GM11168 (cell line): ENCODE data around the gene VAV1.

Experiments used
- in situ Hi-C: fragments of 300-500 bp; cut with MboI; formaldehyde crosslinking; loops from one replicate; pipeline ENCODE4 v1.12.0; 2022; ENCODE audit warnings: low sequenced_read_pairs; ENCODE audit not compliant: unreplicated experiment

Gene VAV1

DNA sequence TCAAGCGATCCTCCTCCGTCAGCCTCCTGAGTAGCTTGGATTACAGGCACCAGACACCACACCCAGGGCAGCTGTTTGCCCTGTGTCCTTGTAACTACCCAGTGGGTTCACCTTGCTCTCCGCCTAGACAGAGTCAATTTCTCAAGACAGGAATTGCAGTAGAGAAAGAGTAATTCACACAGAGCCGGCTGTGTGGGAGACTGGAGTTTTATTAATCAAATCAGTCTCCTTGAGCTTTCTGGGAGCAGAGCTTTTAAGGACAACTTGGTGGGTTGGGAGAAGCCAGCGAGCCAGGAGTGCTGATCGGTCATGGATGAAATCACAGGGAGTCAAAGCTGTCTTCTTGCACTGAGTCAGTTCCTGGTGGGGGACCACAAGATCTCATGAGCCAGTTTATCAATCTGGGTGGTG, 94.2 kb downstream of the VAV1 start:
- in situ Hi-C loops = loop anchor here (25.0 kb wide), 2 partner anchors 229 to 354 kb away; partner anchors contain the start of gene TUBB4A

DNA sequence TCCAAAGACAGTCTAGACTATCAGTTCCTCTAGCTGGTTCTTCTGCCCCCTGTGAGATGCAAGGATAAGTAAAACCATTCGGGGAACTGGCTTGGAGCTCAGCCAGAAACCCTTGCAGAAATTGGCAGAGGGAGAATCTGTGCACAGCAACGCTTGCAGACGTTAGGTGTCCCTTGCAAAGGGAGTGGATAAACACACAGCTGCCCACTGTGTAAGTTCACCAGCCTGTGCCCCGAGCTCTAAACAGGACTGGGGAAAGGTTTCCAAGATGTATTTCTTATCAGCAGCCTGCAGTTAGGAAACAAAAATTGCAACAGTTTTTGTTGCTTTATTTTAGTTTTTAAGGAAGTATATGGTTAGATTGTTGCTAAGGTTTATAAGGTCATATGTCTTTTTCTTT, 95.8 kb downstream of the VAV1 start:
- in situ Hi-C loops = loop anchor here (25.0 kb wide), 2 partner anchors 231 to 356 kb away; partner anchors contain the start of gene TUBB4A

DNA sequence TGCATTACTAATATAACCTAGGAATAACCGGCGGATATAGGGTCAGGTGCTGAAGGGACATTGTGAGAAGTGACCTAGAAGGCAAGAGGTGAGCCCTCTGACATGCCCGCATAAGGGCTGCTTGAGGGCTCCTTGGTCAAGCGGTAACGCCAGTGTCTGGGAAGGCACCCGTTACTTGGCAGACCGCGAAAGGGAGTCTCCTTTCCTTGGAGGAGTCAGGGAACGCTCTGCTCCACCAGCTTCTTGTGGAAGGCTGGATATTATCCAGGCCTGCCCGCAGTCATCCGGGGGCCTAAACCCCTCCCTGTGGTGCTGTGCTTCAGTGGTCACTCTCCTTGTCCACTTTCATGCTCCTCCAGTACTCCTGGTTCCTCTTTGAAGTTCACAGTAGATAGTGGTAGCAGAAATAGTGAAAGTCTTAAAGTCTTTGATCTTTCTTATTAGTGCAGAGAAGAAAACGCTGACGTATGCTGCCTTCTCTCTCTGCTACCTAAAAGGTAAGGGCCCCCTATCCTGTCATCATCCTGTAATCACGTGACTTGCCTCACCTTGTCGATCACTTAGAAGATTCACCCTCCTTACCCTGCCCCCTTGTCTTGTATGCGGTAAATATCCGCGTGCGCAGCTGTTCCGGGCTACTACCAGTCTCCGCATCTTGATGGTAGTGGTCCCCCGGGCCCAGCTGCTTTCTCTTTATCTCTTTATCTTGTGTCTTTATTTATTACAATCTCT, 96.8 kb downstream of the VAV1 start:
- in situ Hi-C loops = loop anchor here (25.0 kb wide), 2 partner anchors 232 to 357 kb away; partner anchors contain the start of gene TUBB4A

DNA sequence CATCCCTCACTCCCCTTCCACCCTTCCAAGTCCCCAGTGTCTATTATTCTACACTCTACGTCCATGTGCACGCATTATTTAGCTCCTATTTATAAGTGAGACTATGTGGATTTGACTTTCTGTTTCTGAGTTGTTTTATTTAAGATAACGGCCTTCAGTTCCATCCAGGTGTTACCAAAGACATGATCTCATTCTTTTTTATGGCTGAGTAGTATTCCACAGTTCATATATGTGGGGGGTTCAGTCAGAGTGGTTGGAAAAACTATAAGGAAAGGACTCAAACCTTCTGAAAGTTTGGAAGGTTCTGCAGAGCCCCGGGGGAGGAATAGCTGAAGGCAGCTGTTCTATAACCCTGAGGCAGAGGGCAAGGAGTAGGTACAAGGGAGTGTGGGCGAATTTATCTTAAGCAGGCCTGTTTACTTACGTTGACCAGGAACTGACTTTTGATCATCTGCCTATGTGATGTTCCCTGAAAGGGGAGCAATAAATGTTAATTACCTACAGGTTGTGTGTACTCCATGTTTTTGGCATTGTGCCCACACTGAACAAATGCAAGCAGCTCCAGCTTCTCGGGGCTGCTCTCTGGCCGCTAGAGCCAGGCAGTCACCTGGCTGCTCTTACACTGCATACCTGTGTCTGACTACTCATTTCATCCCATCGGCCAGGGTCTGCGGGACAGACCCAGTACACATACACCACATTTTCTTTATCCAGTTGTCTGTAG, 101.4 kb downstream of the VAV1 start:
- in situ Hi-C loops = loop anchor here (25.0 kb wide), 2 partner anchors 237 to 362 kb away; partner anchors contain the start of gene TUBB4A

DNA sequence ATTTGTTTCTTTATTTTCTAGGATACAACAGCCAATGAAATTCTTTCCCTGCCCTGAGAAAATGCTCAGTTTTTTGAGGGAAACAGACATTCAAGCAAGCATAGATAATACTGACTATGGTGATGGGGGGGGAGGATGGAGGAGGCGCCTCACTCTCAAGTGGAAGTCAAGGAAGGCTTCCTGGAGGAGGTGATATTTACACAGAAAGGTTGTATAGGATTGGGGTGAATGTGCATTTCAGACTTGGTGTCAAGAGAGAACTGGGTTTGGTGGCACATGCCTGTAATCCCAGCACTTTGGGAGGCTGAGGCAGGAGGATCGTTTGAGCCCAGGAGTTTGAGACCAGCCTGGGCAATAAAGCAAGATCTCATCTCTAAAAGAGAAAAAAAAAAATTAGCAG, 102.7 kb downstream of the VAV1 start:
- in situ Hi-C loops = no loop called here

DNA sequence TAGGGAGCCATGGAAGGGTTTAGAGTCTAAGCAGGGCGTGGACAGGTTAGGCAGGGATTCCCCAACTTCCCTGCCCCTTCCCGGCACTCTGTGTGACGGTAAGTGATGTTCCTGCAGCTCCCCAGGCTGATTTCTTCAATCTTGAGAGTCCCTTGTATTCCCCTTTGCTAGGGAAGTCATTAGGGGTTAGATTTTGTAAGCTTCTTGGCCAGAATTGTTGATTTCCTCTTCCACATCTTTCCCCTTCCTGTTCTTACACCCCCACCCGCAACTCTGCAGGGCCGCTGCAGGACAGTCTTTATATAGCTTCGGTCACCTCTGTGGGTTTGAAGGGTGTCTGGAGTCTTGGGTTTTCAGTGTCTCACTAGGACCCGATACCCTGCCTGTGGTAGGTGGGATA, 104.2 kb downstream of the VAV1 start:
- in situ Hi-C loops = no loop called here

DNA sequence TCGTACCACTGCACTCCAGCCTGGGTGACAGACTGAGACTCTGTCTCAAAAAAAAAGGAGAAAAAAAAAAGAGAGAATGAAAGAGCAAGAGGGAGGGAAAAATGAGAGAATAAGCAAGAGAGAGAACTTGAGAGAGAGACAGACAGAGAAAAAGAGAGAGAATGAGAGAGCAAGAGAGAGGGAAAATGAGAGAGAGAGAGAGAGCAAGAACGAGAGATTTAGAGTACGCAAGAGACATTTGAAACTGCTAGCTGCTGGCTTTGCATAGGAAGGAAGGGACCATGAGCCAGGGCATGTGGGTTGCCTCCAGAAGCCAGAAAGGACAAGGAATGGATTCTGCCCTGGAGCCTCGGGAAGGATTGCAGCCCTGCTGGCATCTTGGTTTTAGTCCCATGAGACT, 105.3 kb downstream of the VAV1 start:
- in situ Hi-C loops = no loop called here

DNA sequence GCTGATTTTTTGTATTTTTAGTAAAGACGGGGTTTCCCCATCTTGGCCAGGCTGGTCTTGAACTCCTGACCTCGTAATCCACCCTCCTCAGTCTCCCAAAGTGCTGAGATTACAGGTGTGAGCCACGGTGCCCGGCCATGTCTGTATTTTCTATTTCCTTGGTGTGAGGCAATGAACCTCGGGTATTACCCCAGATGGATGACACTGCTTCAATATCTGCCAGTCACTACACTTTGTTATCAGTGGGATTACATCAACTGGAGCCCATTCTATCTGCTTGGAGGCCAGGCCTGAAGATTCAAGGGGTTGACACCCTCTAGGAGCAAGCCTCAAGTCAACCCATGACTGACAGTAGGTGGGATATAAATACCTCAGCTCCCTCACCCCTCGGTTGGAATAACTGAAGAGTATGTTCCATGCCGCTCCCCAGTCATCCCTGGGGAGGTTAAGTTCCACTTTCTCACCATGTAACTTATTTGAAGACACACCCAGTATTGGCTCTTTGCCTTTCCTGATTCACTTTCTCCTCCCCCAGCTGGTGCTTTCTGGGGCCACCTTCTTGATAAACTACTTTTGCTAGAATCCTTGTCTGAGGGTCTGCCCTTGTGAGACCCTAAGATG, 113.9 kb downstream of the VAV1 start:
- in situ Hi-C loops = no loop called here

DNA sequence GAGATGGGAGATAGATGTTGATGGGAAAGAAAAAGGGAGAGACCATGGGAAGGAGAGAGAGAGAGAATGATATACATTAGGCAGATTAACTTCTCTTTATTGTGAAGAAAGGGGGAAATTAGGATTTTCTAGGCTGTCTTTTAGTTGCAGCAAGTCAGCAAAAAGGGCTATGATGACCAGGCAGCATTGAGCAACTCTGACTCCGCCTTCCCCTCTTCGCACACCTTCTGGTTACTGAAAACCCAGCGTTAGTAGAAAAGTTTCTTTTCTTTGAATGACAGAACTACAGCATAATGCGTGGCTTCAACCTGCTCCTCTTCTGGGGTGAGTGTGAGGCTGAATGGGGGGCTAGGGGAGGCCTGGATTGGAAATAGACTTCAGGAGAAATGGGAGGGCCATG, 114.8 kb downstream of the VAV1 start, which contains the start of gene ADGRE1:
TSS of gene ADGRE1 (plus strand) at position 264 of the 400 bp plus-strand sequence. CDS start at position 294, 30 bp downstream.
- in situ Hi-C loops = no loop called here

DNA sequence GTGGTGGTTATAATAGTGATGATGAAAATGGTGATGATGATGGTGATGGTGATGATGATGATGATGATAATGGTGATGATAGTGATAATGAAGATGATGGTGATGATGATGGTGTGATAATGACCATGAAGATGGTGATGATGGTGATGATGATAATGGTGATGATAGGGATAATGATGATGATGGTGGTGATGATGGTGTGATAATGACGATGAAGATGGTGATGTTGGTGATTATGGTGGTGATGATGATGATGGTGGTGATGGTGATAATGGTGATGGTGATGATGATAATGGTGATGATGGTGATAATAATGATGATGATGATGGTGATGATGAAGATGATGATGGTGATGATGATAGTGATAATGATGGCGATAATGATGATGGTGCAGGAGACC, 116.5 kb downstream of the VAV1 start:
- in situ Hi-C loops = no loop called here

DNA sequence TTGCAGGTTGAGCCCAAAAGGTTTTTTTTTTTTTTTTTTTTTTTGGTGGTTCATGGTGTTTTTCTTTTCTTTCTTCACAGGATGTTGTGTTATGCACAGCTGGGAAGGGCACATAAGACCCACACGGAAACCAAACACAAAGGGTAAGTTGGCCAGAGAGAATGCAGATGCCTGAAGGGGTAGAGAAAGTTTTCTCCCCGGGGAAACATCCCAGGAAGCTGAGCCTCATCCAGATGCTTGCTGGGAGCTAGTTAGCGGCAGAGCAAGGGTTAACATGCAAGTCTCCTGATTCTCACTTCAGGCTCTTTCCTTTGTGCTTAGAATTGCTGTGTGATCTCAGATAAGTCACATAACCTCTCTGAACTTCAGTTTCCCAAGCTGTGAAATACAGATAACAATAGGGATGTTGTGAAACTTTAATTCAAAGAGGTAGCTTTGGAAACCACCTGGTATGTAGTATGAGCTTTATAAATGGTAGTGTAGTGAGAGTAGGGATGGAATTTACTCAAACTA, 117.9 kb downstream of the VAV1 start:
- in situ Hi-C loops = no loop called here

DNA sequence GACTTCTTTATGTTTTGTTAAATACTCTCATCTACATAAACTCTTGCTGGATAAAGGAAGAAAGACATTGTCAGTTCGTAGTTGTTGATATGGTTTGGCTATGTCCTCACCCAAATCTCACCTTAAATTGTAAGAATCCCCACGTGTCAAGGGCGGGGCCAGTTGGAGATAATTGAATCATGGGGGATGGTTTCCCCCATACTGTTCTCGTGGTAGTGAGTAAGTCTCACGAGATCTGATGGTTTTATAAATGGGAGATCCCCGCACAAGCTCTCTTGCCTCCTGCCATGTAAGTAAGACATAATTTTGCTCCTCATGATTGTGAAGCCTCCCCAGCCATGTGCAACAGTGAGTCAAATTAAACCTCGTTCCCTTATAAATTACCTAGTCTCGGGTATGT, 118.4 kb downstream of the VAV1 start:
- in situ Hi-C loops = no loop called here

DNA sequence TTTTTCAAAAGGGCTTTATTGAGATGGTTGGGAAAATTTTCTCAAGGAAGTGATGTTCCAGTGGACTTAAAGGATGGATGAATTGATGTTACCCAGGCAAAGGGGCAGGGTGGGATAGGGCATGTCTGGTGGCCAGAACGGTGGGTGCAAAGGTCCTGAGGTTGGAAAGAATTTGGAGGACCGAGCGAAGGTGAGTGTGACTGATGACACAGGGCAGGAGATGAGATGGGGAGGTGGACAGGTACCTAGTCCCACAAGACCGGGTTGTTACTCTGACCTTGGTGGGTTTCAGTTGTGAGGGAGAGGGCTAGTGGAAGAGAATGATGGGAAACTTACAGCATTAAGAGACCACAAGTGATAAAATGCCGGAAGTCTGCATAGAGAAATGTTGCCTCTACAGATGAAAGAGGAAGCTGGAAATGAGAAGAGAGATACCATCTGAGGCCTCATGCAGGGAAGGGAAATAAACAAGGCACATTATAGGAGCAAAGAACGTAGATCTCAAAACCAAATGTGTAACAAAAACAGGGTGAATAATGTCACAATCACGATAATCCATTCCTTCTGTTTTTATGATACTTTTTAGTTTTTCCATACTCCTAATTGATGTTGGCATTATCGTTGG, 119.4 kb downstream of the VAV1 start:
- in situ Hi-C loops = no loop called here

DNA sequence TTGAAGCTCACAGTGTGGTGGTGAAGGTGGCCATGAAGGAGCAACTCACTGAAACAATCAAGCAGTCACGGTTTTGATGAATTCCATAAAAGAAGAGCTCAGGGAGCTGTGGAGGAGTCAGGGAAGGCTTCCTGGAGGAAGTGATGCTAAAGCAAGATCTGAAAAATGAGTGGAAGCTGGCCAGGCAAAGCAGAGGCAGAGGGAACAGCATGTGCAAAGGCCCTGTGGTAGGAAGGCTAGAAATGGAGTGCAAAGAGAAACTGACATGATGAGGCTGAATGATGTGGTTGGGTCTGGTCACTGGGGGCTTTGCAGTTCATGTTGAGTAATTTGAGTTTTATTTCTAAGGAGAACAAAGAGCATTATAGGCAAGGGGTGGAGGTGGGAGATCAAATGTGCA, 121.8 kb downstream of the VAV1 start:
- in situ Hi-C loops = no loop called here

DNA sequence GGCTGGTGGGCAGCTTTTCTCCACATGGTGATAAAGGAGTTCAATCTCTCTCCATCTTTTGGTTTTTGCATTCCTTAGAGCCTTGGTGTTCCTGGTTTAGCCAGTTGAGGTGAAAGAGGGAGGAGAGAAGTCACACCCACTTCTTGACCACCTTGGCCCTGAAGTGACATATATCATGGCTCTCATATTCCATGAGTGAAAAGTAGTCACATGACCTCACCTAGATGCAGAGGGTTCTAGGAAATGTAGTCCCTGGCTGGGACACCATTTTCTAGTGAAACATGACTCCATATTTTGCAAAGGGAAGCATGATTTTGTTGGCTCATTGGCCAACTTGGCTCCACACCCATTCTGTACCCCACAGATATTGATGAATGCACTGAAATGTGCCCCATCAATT, 130.9 kb downstream of the VAV1 start:
- in situ Hi-C loops = no loop called here

DNA sequence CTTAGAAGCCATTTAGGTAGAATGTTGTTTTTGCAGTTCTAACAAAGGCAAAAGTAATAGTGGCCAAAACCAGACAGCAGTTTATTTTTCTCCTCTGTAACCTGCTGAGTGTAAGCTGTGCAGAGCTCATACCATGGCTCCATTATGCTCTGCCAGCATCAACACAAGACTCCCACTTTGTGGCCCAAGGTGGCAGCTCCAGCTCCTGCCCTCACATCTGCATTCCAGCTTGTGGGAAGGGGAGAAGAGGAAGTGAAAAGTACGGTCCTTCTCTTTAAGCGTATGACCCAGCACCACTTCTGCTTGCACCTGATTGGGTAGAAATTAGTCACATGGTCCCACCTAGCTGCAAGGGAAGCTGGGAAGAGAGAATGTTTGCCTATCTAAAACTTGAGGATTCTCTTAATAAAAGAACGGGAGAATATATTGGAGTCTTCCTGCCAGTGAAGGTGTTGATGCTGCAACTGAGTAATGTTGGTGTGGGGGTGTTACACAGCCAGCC, 134.1 kb downstream of the VAV1 start:
- in situ Hi-C loops = no loop called here
